CD4-positive, alpha-beta memory T cell (primary cell): Measurements from ENCODE around the gene EIF4E1B. TPM values are rescaled to one million over a fixed set of nuclear protein-coding genes. Genes with fewer than 3 reads are reported as not detected.
A peak's percentile ranks its signal among the peaks of the same experiment; 100 is the strongest.

Experiments used
- CTCF ChIA-PET: fragments of 350-600 bp; sonication (Branson Sonifier 250); formaldehyde crosslinking; loops from one replicate; lab custom pipeline; 2021; ENCODE audit warnings: inconsistent platforms; ENCODE audit not compliant: partially characterized antibody; lab: Charles Lee
- POLR2A ChIA-PET: fragments of 350-600 bp; sonication (Branson Sonifier 250); formaldehyde crosslinking; loops from one replicate; lab custom pipeline; 2021; ENCODE audit not compliant: partially characterized antibody; lab: Charles Lee
- DNase-seq, 5 donors: peaks; one replicate each; pipeline versions ENCODE4 v3.0.0 to v3.0.0-alpha.2; 2020 to 2022; ENCODE audit warnings: mixed read lengths in 1 of 5
- H3K27ac ChIP-seq: one replicate; pipeline ENCODE4 v1.7.0; 2013; ENCODE audit warnings: low read depth, low read length
- H3K27me3 ChIP-seq: 2 replicates; pipeline ENCODE4 v1.7.0; 2013; ENCODE audit warnings: mild to moderate bottlenecking, low read length, moderate library complexity; ENCODE audit not compliant: insufficient read depth
- H3K36me3 ChIP-seq: 2 replicates; pipeline ENCODE4 v1.7.0; 2013; ENCODE audit warnings: mild to moderate bottlenecking, low read length, moderate library complexity; ENCODE audit not compliant: insufficient read depth
- H3K4me1 ChIP-seq: 2 replicates; pipeline ENCODE4 v1.7.0; 2013; ENCODE audit warnings: mild to moderate bottlenecking, low read length, moderate library complexity; ENCODE audit not compliant: insufficient read depth
- H3K4me3 ChIP-seq, 2 donors: one replicate each; pipeline ENCODE4 v1.7.0; 2013; ENCODE audit warnings: low read length in 2 of 2, mild to moderate bottlenecking in 1 of 2
- H3K9me3 ChIP-seq, 2 donors: one replicate each; pipeline ENCODE4 v1.7.0; 2013; ENCODE audit warnings: low read length in 2 of 2, control low read depth in 1 of 2; ENCODE audit not compliant: control insufficient read depth in 1 of 2
- H3K27ac Mint-ChIP-seq, 7 donors: one replicate each; pipeline ENCODE4 v1.8.0; 2020 to 2021; ENCODE audit warnings: mixed read lengths in 7 of 7, mild to moderate bottlenecking in 6 of 7, inconsistent platforms in 3 of 7, moderate library complexity in 3 of 7
- H3K27me3 Mint-ChIP-seq, 2 donors: one replicate each; pipeline ENCODE4 v1.8.0; 2020 to 2021; ENCODE audit warnings: mixed read lengths in 2 of 2
- H3K36me3 Mint-ChIP-seq, 2 donors: one replicate each; pipeline ENCODE4 v1.8.0; 2020 to 2021; ENCODE audit warnings: mixed read lengths in 2 of 2, inconsistent platforms in 1 of 2, mild to moderate bottlenecking in 1 of 2
- H3K4me1 Mint-ChIP-seq, 4 donors: one replicate each; pipeline ENCODE4 v1.8.0; 2020 to 2021; ENCODE audit warnings: mixed read lengths in 4 of 4, mild to moderate bottlenecking in 1 of 4
- H3K4me3 Mint-ChIP-seq, 8 donors: one replicate each; pipeline ENCODE4 v1.8.0; 2020 to 2021; ENCODE audit warnings: mixed read lengths in 8 of 8, mild to moderate bottlenecking in 7 of 8, moderate library complexity in 6 of 8, inconsistent platforms in 3 of 8
- H3K9me3 Mint-ChIP-seq, 8 donors: one replicate each; pipeline ENCODE4 v1.8.0; 2020 to 2021; ENCODE audit warnings: mixed read lengths in 8 of 8, mild to moderate bottlenecking in 5 of 8, inconsistent platforms in 3 of 8, moderate library complexity in 1 of 8
- intact Hi-C: fragments of 100-400 bp; cut with micrococcal nuclease; formaldehyde crosslinking; loops from one replicate; pipeline ENCODE4 v1.15.1; 2023
- polyA plus RNA-seq, 2 donors: library from polyadenylated mRNA; unstranded; fragments of 300-500 nt; fragmentation: Illumina TruSeq; gene quantifications; one replicate each; pipeline ENCODE4 v1.2.3, GENCODE V29; 2021
- total RNA-seq, 2 experiments: library from RNA; stranded (reverse); gene quantifications; one replicate each; pipeline ENCODE4 v1.2.3, GENCODE V29; 2021

Gene EIF4E1B
- total and polyA plus RNA-seq, 4 experiments from 2014 or later, result not detected

DNA sequence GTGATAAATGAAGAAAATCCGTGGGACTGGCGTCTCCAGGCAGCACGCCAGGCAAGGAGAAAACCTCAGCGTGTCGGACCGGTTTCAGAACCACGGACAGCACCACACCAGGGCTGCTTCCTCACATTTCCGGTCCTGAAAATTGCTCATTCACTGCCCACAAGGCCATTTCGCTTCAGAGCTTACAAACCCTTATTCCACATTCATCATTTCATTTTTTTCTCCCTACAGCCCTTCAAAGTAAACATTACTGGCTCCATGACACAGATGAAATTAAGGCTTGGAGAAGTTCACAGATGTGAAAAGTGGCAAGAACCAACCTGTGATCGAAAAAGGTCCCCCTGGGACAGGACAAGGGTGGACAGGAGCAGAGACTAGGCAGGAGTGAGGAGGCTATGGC, 19.0 kb upstream of the EIF4E1B start:
- DNase-seq, result peak in 4 of 5 donors; percentile 38 to 50 (median 48)
- ChIA-PET CTCF (no interaction called here), POLR2A (no interaction called here)
- intact Hi-C loops, result loop anchor here (1.0 kb wide), 1 partner anchor 36 kb away; the partner anchor contains the start of gene TSPAN17
- Histone ChIP-seq H3K27ac (no peak overlapping the region), H3K4me3 (no peak overlapping the region), H3K4me1 (peaks cover 8% of the 10 kb centered on the region), H3K27me3 (no peaks in the 10 kb centered on the region), H3K36me3 (no peaks in the 10 kb centered on the region), H3K9me3 (no peaks in the 10 kb centered on the region)
- peaks cover 18 to 44% of the 10 kb centered on the region in 2 donors for H3K27me3 Mint-ChIP-seq
- peaks cover 7 to 20% (median 13%) of the 10 kb centered on the region in 4 donors for H3K4me1 Mint-ChIP-seq
- H3K9me3 Mint-ChIP-seq, result peaks cover 0 to 4% (median 0%) of the 10 kb centered on the region in 8 donors
- H3K4me3 Mint-ChIP-seq, result peak overlapping the region in 5 of 8 donors; percentile 0 to 61 (median 25)
- no peak overlapping the region for H3K27ac Mint-ChIP-seq
- H3K36me3 Mint-ChIP-seq, result peaks cover 0 to 5% of the 10 kb centered on the region in 2 donors

DNA sequence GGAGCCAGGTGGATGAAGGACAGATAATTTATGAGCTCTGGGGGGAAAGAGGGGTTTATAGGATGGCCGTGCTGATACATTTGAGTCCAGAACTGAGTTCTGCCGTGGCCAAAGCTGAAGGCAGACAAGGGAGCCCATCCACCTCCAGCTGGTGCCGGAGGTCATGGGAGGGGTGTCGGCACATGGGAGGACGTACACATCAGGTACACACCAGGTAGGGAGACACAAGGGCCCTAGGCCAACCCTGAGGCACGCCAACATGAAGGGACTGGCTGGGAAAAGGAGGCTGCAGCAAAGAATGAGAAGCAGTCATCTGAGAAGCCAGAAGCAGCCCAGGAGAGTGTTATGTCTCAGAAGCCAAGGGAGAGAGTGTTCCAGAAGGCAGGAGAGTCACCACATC, 18.5 kb upstream of the EIF4E1B start:
- no peaks in the 10 kb centered on the region for H3K27me3 ChIP-seq
- no peak overlapping the region for H3K27ac ChIP-seq
- H3K36me3 ChIP-seq, result no peaks in the 10 kb centered on the region
- no peak overlapping the region for H3K4me3 ChIP-seq
- intact Hi-C loops, result no loop called here
- peaks cover 0 to 5% of the 10 kb centered on the region in 2 donors for H3K36me3 Mint-ChIP-seq
- no peak for DNase-seq
- CTCF ChIA-PET, result interaction anchor here (0.6 kb wide), 1 partner anchor 39 kb away, joined by 3 read pairs; no protein-coding TSS in a partner anchor
- peak overlapping the region in 4 of 8 donors; percentile 5 to 37 (median 24) for H3K4me3 Mint-ChIP-seq
- POLR2A ChIA-PET, result no interaction called here
- H3K27me3 Mint-ChIP-seq, result peaks cover 20 to 46% of the 10 kb centered on the region in 2 donors
- peaks cover 0 to 4% (median 0%) of the 10 kb centered on the region in 8 donors for H3K9me3 Mint-ChIP-seq
- peaks cover 8% of the 10 kb centered on the region for H3K4me1 ChIP-seq
- H3K9me3 ChIP-seq, result no peaks in the 10 kb centered on the region
- H3K4me1 Mint-ChIP-seq, result peaks cover 7 to 20% (median 13%) of the 10 kb centered on the region in 4 donors
- no peak overlapping the region for H3K27ac Mint-ChIP-seq

DNA sequence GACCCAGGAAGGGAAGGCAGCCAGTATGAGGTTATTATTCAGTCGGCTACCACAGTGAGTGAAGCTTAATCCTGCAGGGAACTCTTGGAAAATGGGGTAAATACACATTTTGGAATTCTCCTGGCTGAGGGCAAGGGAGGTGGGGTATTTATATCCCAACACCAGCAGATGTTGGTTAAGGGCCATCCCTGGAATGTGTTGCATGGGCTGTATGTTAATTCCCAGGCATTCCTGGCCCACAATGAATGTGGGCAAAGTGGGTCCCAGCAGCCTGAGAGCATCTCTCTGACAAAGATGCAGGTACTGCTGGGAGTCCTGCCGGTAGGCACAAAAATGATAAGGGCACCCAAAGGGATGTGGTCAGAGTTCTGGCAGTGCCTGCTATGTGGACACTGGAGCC, 17.6 kb upstream of the EIF4E1B start:
- POLR2A ChIA-PET, result no interaction called here

DNA sequence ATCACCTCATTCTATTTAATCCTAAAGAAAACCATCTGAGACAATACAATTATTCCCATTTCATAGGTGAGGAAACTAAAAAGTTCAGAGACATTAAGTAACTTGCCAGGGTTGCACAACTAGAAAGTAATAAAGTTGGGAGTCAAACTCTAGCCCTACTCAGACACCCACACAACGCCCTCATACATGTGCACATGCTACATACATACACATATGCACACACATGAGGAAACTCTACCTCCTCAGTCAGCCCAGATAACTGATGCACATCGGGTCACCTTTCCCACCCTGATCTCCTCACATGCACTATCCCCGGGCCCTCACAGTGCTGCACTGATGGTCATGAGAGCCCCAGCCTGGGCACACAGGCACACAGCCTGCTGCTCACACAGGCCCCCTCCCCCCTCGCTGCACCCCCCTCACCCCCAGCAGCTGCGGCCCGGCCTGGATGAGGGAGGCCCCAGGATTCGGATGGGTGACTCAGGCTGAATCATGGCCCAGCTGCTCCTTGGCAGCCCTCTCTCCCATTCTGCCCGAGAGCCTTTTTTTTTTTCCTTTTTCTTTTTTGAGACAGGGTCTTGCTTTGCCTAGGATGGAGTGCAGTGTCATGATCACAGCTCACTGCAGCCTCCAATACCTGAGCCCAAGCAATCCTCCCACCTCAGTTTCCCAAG, 15.5 kb upstream of the EIF4E1B start:
- Histone ChIP-seq H3K27me3 (peaks cover 19% of the 10 kb centered on the region), H3K27ac (no peak overlapping the region), H3K4me3 (no peak overlapping the region), H3K4me1 (peaks cover 18% of the 10 kb centered on the region), H3K36me3 (no peaks in the 10 kb centered on the region), H3K9me3 (no peaks in the 10 kb centered on the region)
- Mint-ChIP-seq H3K4me1 (peaks cover 4 to 19% (median 12%) of the 10 kb centered on the region in 4 donors), H3K9me3 (no peaks in the 10 kb centered on the region), H3K4me3 (no peak overlapping the region), H3K36me3 (peaks cover 0 to 1% of the 10 kb centered on the region in 2 donors), H3K27me3 (peaks cover 33 to 55% of the 10 kb centered on the region in 2 donors), H3K27ac (no peak overlapping the region)
- ChIA-PET CTCF (no interaction called here), POLR2A (no interaction called here)
- DNase-seq, result no peak
- intact Hi-C loops, result no loop called here

More for the DNA sequence above, 17.6 kb upstream of the EIF4E1B start:
- Mint-ChIP-seq H3K27me3 (peaks cover 24 to 51% of the 10 kb centered on the region in 2 donors), H3K9me3 (peaks cover 0 to 4% (median 0%) of the 10 kb centered on the region in 8 donors), H3K36me3 (peaks cover 0 to 5% of the 10 kb centered on the region in 2 donors), H3K4me3 (peak overlapping the region in 1 of 8 donors; percentile 61), H3K27ac (no peak overlapping the region), H3K4me1 (peaks cover 7 to 20% (median 13%) of the 10 kb centered on the region in 4 donors)
- H3K27me3 ChIP-seq, result peaks cover 3% of the 10 kb centered on the region
- no peak overlapping the region for H3K4me3 ChIP-seq
- no peaks in the 10 kb centered on the region for H3K9me3 ChIP-seq
- no peak overlapping the region for H3K27ac ChIP-seq
- no peaks in the 10 kb centered on the region for H3K36me3 ChIP-seq
- H3K4me1 ChIP-seq, result peaks cover 8% of the 10 kb centered on the region
- CTCF ChIA-PET, result no interaction called here
- DNase-seq, result no peak
- intact Hi-C loops, result no loop called here

DNA sequence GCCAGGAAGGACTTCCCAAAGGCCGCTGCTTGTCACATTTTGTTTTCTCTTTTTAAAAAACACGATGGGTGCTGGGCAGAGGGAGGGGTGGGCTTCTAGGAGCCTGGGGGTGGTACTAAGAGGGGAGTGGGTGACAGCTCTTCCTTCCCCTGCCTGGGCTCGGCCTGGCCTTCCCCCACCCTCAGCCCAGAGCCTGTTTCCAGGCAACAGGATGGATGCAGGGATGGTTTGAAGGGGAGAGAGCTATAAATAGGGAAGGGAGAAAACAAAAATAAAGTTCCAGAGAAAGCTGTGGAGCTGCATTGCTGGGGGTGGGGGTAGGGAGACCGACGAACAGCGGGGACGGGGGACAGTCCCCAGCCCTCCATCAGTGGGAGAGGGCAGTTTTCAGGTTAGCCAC, 14.0 kb upstream of the EIF4E1B start:
- ChIA-PET CTCF (interaction anchor here (1.7 kb wide), 1 partner anchor 44 kb away, joined by 3 read pairs; no protein-coding TSS in a partner anchor), POLR2A (no interaction called here)
- peaks cover 6 to 24% (median 15%) of the 10 kb centered on the region in 4 donors for H3K4me1 Mint-ChIP-seq
- no peak for DNase-seq
- H3K9me3 Mint-ChIP-seq, result peaks cover 0 to 3% (median 0%) of the 10 kb centered on the region in 8 donors
- no peaks in the 10 kb centered on the region for H3K36me3 Mint-ChIP-seq
- intact Hi-C loops, result no loop called here
- no peak overlapping the region for H3K4me3 Mint-ChIP-seq
- no peaks in the 10 kb centered on the region for H3K9me3 ChIP-seq
- H3K27ac Mint-ChIP-seq, result no peak overlapping the region
- H3K27me3 Mint-ChIP-seq, result peaks cover 39 to 63% of the 10 kb centered on the region in 2 donors
- no peaks in the 10 kb centered on the region for H3K36me3 ChIP-seq
- no peak overlapping the region for H3K27ac ChIP-seq
- H3K4me1 ChIP-seq, result peaks cover 23% of the 10 kb centered on the region
- H3K27me3 ChIP-seq, result peaks cover 35% of the 10 kb centered on the region
- H3K4me3 ChIP-seq, result no peak overlapping the region

DNA sequence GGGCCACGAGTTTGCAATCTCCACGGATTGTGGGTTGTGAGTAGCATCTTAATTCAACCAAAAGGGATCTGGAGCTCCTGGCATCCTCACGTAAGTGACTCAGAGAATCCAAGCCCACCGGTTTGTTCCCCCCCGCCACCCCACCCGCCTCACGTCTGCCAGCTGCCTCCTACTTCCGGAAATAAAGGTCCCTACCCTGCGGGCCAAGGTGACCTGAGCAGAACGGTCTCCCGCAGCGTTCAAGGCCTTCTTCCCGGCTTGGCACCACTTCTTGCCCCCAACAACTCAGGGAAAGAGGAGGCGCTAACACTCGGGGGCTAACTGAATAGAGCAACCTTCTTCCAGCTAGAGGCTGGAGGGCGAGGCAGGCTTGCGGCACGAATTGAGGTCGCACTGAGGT, 11.7 kb upstream of the EIF4E1B start:
- Histone ChIP-seq H3K27ac (no peak overlapping the region), H3K4me3 (no peak overlapping the region), H3K27me3 (peaks cover 35% of the 10 kb centered on the region), H3K36me3 (no peaks in the 10 kb centered on the region), H3K4me1 (peaks cover 23% of the 10 kb centered on the region), H3K9me3 (no peaks in the 10 kb centered on the region)
- POLR2A ChIA-PET, result no interaction called here
- H3K27me3 Mint-ChIP-seq, result peaks cover 34 to 54% of the 10 kb centered on the region in 2 donors
- intact Hi-C loops, result no loop called here
- H3K27ac Mint-ChIP-seq, result no peak overlapping the region
- H3K36me3 Mint-ChIP-seq, result no peaks in the 10 kb centered on the region
- peaks cover 0 to 3% (median 0%) of the 10 kb centered on the region in 8 donors for H3K9me3 Mint-ChIP-seq
- peak overlapping the region in 7 of 8 donors; percentile 23 to 75 (median 56) for H3K4me3 Mint-ChIP-seq
- CTCF ChIA-PET, result no interaction called here
- peaks cover 6 to 19% (median 13%) of the 10 kb centered on the region in 4 donors for H3K4me1 Mint-ChIP-seq
- DNase-seq, result no peak

DNA sequence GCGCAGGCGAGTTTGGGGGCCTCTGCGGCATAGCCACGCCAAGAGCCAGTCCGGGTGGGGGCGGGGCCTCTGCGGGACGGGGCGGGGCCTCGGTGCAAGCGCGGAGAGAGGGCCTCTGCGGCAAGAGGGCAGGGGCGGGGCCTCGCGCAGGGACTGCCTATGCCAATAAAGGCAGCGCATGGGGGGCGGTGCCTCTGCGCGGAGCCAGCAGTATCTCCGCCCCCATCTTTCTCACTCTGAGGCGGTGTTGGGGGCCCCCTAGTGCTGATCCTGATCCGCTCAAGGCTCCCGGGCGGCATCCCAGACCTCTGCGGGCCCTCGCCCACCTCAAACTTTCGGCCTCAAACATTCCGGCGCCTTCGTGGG, 11.3 kb upstream of the EIF4E1B start:
- H3K4me3 Mint-ChIP-seq, result peak overlapping the region in 7 of 8 donors; percentile 32 to 75 (median 56)

More for the DNA sequence above, 11.3 kb upstream of the EIF4E1B start:
- peaks cover 6 to 19% (median 13%) of the 10 kb centered on the region in 4 donors for H3K4me1 Mint-ChIP-seq
- Histone ChIP-seq H3K27me3 (peaks cover 35% of the 10 kb centered on the region), H3K27ac (no peak overlapping the region), H3K9me3 (no peaks in the 10 kb centered on the region), H3K36me3 (no peaks in the 10 kb centered on the region), H3K4me1 (peaks cover 23% of the 10 kb centered on the region), H3K4me3 (no peak overlapping the region)
- ChIA-PET CTCF (no interaction called here), POLR2A (no interaction called here)
- intact Hi-C loops, result no loop called here
- peaks cover 33 to 51% of the 10 kb centered on the region in 2 donors for H3K27me3 Mint-ChIP-seq
- peaks cover 0 to 3% (median 0%) of the 10 kb centered on the region in 8 donors for H3K9me3 Mint-ChIP-seq
- H3K27ac Mint-ChIP-seq, result no peak overlapping the region
- H3K36me3 Mint-ChIP-seq, result no peaks in the 10 kb centered on the region
- DNase-seq, result peak; percentile 63 to 77 (median 70)
